Activated T-cell treated with anti-CD3 and anti-CD28 coated beads for 1 hour (primary cell): ENCODE results near the gene CD22.
"Not testable (repeated sequence)": the region's sequence is repeated elsewhere in the genome, so short reads cannot be mapped to it uniquely, and the experiment has no call there.

Experiments used
- DNase-seq: peaks from one replicate; pipeline ENCODE4 v3.0.0-alpha.2; 2020; ENCODE audit warnings: low read depth

The CD22 gene

GRCh38 chr19:35341565-35342225, 12.7 kb downstream of the CD22 start:
- no peak for DNase-seq

DNA sequence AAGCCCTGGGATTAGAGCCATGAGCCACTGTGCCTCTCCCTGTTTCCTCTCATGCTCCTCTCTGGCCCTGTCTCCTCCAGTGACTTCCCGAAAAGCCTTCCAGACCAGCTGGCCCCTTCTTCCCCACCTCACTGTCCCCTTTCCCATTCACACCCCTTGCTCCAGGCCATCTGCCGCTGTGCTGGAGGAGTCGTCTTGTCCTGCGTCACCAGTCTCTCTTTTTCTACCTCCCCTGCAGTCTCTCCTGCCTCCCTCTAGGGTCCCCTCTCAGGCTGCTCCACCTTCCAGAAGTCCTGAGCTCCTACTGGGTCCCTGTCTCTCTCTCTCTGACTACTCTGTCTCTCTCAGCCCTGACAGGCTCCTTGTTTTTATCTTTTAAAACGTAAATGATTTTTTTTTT, 13.4 kb downstream of the CD22 start:
- DNase-seq: no peak

- no peak for DNase-seq
Observed at GRCh38 chr19:35344511-35345031, 15.6 kb downstream of the CD22 start.

GRCh38 chr19:35345671-35346111, 16.7 kb downstream of the CD22 start:
- no peak for DNase-seq

DNA sequence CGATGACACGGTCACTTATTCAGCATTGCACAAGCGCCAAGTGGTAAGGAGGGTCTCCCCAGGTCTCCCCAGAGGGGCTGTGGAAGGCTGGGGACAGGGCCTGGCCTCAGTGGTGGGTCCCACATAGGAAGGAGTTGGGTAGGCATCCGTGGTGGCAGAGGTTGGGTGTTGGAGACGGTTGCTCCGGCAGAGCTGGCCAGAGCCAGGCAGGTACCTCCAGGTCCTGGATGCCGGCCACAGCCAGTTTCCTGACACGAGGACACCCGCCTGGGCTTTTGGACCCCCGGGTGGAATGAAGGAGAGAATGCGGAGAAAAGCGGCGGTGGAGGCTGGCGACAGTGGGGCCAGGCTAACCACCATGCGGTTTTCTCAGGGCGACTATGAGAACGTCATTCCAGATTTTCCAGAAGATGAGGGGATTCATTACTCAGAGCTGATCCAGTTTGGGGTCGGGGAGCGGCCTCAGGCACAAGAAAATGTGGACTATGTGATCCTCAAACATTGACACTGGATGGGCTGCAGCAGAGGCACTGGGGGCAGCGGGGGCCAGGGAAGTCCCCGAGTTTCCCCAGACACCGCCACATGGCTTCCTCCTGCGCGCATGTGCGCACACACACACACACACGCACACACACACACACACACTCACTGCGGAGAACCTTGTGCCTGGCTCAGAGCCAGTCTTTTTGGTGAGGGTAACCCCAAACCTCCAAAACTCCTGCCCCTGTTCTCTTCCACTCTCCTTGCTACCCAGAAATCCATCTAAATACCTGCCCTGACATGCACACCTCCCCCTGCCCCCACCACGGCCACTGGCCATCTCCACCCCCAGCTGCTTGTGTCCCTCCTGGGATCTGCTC, 17.4 kb downstream of the CD22 start:
- DNase-seq: peak; percentile 62

DNA sequence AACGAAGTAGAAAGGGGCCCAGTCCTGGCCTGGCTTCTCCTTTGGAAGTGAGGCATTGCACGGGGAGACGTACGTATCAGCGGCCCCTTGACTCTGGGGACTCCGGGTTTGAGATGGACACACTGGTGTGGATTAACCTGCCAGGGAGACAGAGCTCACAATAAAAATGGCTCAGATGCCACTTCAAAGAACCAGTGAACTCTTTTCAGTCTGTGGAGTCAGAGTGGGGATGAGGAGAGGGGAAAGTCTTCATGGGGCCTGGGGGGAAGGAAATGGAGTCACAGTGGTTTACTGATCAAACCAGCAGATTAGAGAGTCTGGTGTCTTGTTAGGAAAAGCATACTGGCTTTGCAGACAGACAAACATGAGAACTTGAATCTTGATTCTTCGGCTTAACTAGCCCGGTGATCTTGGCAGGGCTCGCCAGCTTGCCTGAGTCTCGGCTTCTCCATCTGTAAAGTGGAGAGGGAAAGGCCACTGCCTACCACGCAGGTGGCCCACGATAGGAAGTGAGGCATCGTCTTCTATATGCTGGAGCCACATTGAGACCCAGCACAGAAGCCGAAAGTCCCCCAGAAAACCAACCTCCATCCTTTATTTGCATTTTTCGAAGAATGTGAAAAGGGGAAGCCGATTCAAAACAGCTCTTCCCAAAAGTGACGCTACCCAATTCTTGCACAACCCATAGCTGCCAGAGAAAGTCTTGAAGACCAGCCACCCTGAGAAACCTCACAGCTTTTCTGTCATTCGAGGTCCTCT, 18.4 kb downstream of the CD22 start, which contains the start of gene FFAR1:
Gene FFAR1 (plus strand): TSS at position 732 of the 759 bp plus-strand sequence. CDS start 3,650 bp downstream, outside the sequence.
- DNase-seq: no peak

DNA sequence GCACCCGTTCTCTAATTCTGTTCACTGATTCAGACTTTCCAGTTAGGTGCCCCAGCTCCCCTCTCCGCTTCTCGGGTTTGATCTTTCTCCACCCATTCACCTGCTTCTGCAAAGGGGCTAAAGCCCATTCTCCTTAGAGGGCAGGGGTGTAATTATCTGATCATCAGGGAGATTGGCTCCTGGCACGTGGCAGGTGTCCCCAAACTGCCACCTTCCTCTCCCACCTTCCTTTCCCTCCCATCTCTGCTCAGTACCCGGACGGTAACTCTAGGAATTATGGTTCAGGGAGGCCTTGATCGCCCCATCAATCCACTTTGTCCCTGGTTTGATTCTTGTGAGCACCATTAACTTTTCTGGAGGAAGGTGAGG, 18.9 kb downstream of the CD22 start:
- DNase-seq: no peak

DNA sequence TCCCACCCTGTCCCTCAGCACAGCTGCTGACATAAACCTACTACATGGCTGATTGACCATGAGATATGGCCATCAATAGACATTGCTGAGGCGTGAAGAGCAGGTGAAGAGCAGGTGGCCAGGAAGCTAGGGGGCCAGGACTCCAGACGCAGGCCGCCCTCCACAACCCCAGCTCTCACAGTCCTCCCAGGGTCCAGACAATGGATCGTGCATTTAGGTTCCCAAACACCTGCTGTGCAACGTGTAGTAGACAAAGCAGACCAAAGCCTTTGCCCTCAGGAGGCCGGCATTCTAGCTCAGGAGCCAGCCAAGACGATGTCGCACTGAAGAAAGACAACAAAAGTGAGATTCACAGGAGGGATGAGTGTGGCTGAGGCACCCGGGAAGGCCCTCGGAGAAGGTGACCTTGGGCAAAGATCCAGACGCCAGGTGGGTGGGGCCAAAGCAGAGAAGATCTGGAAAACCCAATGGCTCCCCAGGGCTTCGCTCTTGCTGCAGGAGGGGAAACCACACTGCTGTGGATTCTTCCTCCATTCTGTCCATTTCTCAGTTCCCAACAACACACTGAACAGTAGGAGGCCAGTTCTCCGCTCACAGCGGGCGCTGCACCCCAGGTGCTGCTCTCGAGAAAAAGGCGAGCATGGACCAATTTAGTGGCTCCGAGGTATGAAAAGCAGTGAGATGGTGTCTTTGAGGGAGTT, 20.1 kb downstream of the CD22 start:
- no peak for DNase-seq

DNA sequence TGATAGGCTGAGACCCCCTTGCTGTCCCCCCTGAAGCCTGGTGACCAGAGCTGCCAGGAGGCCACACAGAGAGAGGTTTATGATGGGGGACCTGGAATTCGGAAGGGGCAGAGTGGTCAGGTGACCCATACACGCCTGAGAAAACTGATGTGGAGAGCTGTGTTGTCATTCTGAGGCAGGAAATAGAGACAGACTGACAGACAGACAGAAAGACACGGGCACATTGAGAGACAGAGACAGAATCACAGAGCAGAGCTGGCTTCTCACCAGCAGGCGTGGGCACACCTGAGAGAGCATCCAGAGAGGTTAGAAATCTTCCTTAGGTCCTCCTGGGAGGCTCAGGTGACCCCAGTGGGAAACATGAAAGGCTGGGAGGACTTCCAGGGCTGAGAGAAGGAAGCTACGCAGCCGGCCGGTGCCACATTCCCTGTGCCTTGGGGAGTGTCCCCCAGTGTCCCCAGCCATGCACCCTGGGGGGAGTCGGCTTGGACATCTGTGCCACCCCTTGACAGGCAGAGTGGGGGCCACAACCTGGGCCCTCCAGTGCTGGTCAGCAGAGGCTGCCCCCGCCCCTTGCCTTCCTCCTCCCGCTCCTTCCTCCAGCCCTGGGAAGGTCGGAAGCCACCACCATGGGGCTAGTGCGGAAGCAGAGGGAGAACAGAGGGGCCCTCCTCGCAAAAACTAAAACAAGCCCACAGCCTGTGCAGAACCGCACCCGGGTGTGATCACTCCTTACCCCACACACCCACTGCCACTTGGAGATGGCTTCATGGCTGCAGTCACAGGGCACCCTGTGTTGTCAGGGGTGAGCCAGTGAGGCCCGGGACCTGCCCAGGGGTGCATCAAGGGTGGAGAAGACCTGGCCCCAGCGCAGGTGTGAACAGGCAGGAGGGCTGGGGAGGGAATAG, 20.9 kb downstream of the CD22 start:
- DNase-seq: no peak

DNA sequence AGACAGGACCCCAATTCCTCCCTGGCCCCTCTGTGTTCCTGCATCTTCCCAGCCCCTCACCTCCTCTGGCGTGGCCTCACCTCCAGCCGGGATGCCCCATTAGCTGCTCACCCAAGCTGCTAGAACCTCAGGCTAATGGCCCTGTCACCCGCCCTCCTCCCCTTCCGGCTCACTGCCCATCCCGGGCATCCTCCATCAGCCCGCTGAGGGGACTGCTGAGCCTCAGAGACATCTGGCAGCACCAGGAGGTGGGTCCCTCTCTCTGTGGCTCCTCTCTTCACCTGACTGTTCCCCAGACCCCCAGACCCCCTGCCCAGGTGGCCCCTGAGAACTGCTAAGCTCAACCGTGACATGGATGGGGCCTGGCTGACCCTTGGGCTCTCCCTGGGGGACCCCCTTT, 21.6 kb downstream of the CD22 start:
- DNase-seq: no peak

DNA sequence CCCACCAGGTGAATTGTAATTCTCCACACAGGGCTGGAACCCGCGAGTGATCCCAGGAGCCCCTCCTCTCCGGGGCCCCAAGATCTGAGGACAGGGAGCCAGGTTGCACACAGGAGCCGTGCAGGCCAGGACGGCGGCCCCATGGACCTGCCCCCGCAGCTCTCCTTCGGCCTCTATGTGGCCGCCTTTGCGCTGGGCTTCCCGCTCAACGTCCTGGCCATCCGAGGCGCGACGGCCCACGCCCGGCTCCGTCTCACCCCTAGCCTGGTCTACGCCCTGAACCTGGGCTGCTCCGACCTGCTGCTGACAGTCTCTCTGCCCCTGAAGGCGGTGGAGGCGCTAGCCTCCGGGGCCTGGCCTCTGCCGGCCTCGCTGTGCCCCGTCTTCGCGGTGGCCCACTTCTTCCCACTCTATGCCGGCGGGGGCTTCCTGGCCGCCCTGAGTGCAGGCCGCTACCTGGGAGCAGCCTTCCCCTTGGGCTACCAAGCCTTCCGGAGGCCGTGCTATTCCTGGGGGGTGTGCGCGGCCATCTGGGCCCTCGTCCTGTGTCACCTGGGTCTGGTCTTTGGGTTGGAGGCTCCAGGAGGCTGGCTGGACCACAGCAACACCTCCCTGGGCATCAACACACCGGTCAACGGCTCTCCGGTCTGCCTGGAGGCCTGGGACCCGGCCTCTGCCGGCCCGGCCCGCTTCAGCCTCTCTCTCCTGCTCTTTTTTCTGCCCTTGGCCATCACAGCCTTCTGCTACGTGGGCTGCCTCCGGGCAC, 22.6 kb downstream of the CD22 start:
- no peak for DNase-seq

DNA sequence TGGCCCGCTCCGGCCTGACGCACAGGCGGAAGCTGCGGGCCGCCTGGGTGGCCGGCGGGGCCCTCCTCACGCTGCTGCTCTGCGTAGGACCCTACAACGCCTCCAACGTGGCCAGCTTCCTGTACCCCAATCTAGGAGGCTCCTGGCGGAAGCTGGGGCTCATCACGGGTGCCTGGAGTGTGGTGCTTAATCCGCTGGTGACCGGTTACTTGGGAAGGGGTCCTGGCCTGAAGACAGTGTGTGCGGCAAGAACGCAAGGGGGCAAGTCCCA, 23.1 kb downstream of the CD22 start:
- no peak for DNase-seq

GRCh38 chr19:35352448-35353304, 23.7 kb downstream of the CD22 start:
- DNase-seq: peak; percentile 57

DNA sequence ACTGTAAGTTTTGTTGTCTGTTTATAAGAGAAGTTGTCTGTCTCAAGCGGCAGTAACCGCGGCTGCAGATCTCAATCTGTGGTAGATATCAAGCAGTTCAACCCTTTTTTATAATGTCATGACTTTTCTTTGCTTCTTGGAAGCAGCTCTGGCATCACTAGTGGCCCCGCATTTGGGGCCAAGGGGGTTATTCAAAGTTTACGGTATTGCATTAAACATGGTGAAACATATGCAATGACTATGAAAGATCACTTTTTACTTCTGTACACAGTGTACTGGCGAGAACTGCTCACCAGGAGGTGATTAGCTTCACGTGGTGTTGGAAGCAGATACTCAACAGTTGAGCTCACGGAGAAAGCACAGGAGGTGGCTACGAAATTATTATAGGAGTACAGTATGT, 24.6 kb downstream of the CD22 start:
- DNase-seq: no peak

- no peak for DNase-seq
Observed at GRCh38 chr19:35354898-35355297, 25.9 kb downstream of the CD22 start.

GRCh38 chr19:35355791-35356460, 26.9 kb downstream of the CD22 start:
- DNase-seq: no peak

DNA sequence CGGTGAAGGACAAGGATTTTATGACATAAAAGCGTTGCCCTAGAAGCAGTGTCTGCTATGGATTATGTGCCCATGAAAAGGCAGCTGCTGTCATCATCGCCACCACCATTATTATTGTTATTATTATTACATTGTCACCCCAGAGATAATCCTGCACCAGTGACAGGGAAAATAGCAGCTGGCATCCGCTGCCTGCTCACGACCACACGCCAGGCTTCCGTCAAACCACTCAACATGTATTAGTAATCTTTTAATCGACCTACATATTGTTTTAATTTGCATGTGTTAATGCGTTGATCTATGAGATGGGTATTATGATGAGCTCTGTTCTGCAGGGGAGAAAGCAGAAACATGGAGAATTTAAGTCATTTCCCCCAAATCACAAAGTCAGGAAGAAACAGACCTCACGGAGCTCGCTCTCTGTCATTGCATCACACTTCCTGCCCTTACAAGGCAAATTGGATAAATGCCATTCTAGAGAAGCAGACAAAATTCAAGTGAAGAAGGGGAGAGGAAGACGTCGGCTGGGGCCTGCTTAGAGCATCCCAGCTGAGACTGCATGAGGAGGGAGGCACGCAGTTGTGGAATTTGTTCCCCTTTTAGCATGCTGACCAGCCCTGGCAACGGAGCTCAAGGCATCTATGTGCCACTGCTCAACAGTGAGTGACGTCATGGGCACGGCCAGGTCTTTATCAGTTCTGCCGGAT, 29.0 kb downstream of the CD22 start, which contains the start of gene FFAR3:
Gene FFAR3 (plus strand): TSS at position 594 of the 707 bp plus-strand sequence. CDS start 431 bp downstream, outside the sequence.
- no peak for DNase-seq

GRCh38 chr19:35358834-35359233, 29.8 kb downstream of the CD22 start:
- not testable (repeated sequence) for DNase-seq
